Spleen (tissue), 7 donors: Measurements from ENCODE around the gene ALDH3A2.

Experiments used
- POLR2A ChIP-seq, 3 donors: fragments of 450-650 bp; IDR thresholded peaks; one replicate each; pipeline ENCODE4 v1.5.1; 2017; ENCODE audit warnings: antibody characterized with exemption in 3 of 3, mild to moderate bottlenecking in 1 of 3
- POLR2AphosphoS5 ChIP-seq, 3 donors: sonication (generic); formaldehyde crosslinking; IDR thresholded peaks; one replicate each; pipeline ENCODE4 v1.5.1; 2017; ENCODE audit warnings: antibody characterized with exemption in 3 of 3
- TF ChIP-seq, protein P1 (sequence below), 11 experiments: fragments of 200-600 bp in 7 of 11; fragments of 450-650 bp in 4 of 11; sonication (generic) in 4 of 11; IDR thresholded peaks in 8 of 11; conservative IDR thresholded peaks in 3 of 11; 1 replicate in 7 of 11; 2 replicates in 4 of 11; pipeline versions ENCODE4 v1.4.0 to v1.8.0; 2016 to 2021; ENCODE audit warnings: antibody characterized with exemption in 11 of 11, inconsistent platforms in 4 of 11, mild to moderate bottlenecking in 1 of 11
- donor health status: DM: no; HTN: no; CAD: no; lungs with moderate emphysema.
- donor health status: DM: no; HTN: no; CAD: no.
- donor health status: DM: no; HTN: no; CAD: no.

DNA sequence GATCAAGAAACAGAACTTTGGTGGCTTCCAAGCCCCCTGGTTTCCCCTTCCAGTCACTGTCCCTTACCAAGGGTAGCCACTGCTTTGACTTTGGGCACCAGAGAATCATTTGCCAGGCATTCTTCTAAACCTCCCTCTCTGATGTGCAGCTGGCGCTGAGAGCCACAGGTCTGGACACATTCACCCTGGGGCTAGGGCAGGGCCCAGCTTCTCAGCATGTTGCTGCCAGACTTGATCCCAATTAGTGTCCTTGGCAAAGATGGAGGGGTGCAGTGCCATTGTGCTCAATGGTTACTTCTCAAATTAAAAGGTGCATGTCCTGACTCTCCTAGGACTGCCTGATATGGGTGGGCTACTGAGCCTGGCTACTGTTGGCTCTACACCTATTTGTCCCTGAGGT, 75.4 kb downstream of the ALDH3A2 start:
- no peak for TF ChIP-seq POLR2A (IDR thresholded peaks at IDR 0.05)
- TF ChIP-seq, protein P1, sequence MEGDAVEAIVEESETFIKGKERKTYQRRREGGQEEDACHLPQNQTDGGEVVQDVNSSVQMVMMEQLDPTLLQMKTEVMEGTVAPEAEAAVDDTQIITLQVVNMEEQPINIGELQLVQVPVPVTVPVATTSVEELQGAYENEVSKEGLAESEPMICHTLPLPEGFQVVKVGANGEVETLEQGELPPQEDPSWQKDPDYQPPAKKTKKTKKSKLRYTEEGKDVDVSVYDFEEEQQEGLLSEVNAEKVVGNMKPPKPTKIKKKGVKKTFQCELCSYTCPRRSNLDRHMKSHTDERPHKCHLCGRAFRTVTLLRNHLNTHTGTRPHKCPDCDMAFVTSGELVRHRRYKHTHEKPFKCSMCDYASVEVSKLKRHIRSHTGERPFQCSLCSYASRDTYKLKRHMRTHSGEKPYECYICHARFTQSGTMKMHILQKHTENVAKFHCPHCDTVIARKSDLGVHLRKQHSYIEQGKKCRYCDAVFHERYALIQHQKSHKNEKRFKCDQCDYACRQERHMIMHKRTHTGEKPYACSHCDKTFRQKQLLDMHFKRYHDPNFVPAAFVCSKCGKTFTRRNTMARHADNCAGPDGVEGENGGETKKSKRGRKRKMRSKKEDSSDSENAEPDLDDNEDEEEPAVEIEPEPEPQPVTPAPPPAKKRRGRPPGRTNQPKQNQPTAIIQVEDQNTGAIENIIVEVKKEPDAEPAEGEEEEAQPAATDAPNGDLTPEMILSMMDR (IDR thresholded peaks at IDR 0.05 in 8 of 11, conservative IDR thresholded peaks at IDR 0.05 in 3 of 11): no peak
- TF ChIP-seq POLR2AphosphoS5 (IDR thresholded peaks at IDR 0.05): no peak
